IPS-18a (cell line): ENCODE data around the gene ACTRT2.

Experiments used
- H3K27ac ChIP-seq: one replicate; pipeline ENCODE4 v1.5.1; 2013; ENCODE audit warnings: low read length
- H3K27me3 ChIP-seq: one replicate; pipeline ENCODE4 v1.6.1; 2013; ENCODE audit warnings: mild to moderate bottlenecking, low read length; ENCODE audit not compliant: control insufficient read depth, insufficient read depth
- H3K36me3 ChIP-seq: one replicate; pipeline ENCODE4 v1.6.1; 2013; ENCODE audit warnings: low read depth, low read length; ENCODE audit not compliant: control insufficient read depth
- H3K4me1 ChIP-seq: one replicate; pipeline ENCODE4 v1.6.1; 2013; ENCODE audit warnings: low read depth, low read length; ENCODE audit not compliant: control insufficient read depth
- H3K4me3 ChIP-seq: one replicate; pipeline ENCODE4 v1.5.1; 2013; ENCODE audit warnings: low read length
- H3K9ac ChIP-seq: one replicate; pipeline ENCODE4 v1.6.1; 2013; ENCODE audit warnings: mild to moderate bottlenecking, low read length, moderate library complexity
- H3K9me3 ChIP-seq: one replicate; pipeline ENCODE4 v1.6.1; 2013; ENCODE audit warnings: low read depth, low read length; ENCODE audit not compliant: control insufficient read depth

ACTRT2 gene

GRCh38 chr1:3021233-3021671, at the start of gene ACTRT2:
TSS of gene ACTRT2 (plus strand) at chr1:3021467. CDS start at chr1:3021687, 220 bp downstream.
- no peaks in the 10 kb centered on the region for H3K9me3 ChIP-seq
- H3K9ac ChIP-seq, result no peak within 1 kb of the TSS
- no peak within 1 kb of the TSS for H3K4me3 ChIP-seq
- H3K27ac ChIP-seq, result no peak within 1 kb of the TSS
- H3K27me3 ChIP-seq, result peaks cover 8% of the 10 kb centered on the region
- no peaks in the 10 kb centered on the region for H3K36me3 ChIP-seq
- H3K4me1 ChIP-seq, result peaks cover 5% of the 10 kb centered on the region

- Histone ChIP-seq H3K27me3 (no peaks in the 10 kb centered on the region), H3K9me3 (no peaks in the 10 kb centered on the region)
Observed at GRCh38 chr1:2971609-2972008, 49.7 kb upstream of the ACTRT2 start.

GRCh38 chr1:2972011-2972878, 49.0 kb upstream of the ACTRT2 start:
- no peaks in the 10 kb centered on the region for H3K27me3 ChIP-seq
- no peaks in the 10 kb centered on the region for H3K4me1 ChIP-seq
- no peaks in the 10 kb centered on the region for H3K9me3 ChIP-seq

More at GRCh38 chr1:2971609-2972008, 49.7 kb upstream of the ACTRT2 start:
- Histone ChIP-seq H3K27ac (no peak overlapping the region), H3K4me1 (no peaks in the 10 kb centered on the region), H3K4me3 (no peak overlapping the region), H3K9ac (no peak overlapping the region), H3K36me3 (no peaks in the 10 kb centered on the region)

GRCh38 chr1:2972879-2973575, 48.2 kb upstream of the ACTRT2 start:
- no peaks in the 10 kb centered on the region for H3K27me3 ChIP-seq
- no peak overlapping the region for H3K27ac ChIP-seq
- H3K4me1 ChIP-seq, result no peaks in the 10 kb centered on the region
- H3K9ac ChIP-seq, result no peak overlapping the region
- H3K4me3 ChIP-seq, result no peak overlapping the region
- no peaks in the 10 kb centered on the region for H3K9me3 ChIP-seq
- H3K36me3 ChIP-seq, result no peaks in the 10 kb centered on the region

More at GRCh38 chr1:2972011-2972878, 49.0 kb upstream of the ACTRT2 start:
- Histone ChIP-seq H3K36me3 (no peaks in the 10 kb centered on the region), H3K9ac (no peak overlapping the region), H3K4me3 (no peak overlapping the region), H3K27ac (no peak overlapping the region)

GRCh38 chr1:2973601-2974593, 47.4 kb upstream of the ACTRT2 start:
- H3K27ac ChIP-seq, result no peak overlapping the region
- H3K27me3 ChIP-seq, result no peaks in the 10 kb centered on the region
- no peaks in the 10 kb centered on the region for H3K9me3 ChIP-seq
- H3K4me1 ChIP-seq, result no peaks in the 10 kb centered on the region
- H3K4me3 ChIP-seq, result no peak overlapping the region
- no peak overlapping the region for H3K9ac ChIP-seq
- no peaks in the 10 kb centered on the region for H3K36me3 ChIP-seq

- no peaks in the 10 kb centered on the region for H3K27me3 ChIP-seq
- no peaks in the 10 kb centered on the region for H3K4me1 ChIP-seq
- no peak overlapping the region for H3K4me3 ChIP-seq
- no peaks in the 10 kb centered on the region for H3K36me3 ChIP-seq
- no peak overlapping the region for H3K27ac ChIP-seq
- H3K9me3 ChIP-seq, result no peaks in the 10 kb centered on the region
- no peak overlapping the region for H3K9ac ChIP-seq
Observed at GRCh38 chr1:2974701-2975301, 46.5 kb upstream of the ACTRT2 start.

GRCh38 chr1:2975466-2976179, 45.6 kb upstream of the ACTRT2 start:
- Histone ChIP-seq H3K27me3 (no peaks in the 10 kb centered on the region), H3K36me3 (no peaks in the 10 kb centered on the region), H3K4me3 (no peak overlapping the region), H3K4me1 (no peaks in the 10 kb centered on the region), H3K27ac (no peak overlapping the region), H3K9me3 (no peaks in the 10 kb centered on the region), H3K9ac (no peak overlapping the region)

- no peak overlapping the region for H3K9ac ChIP-seq
- H3K36me3 ChIP-seq, result no peaks in the 10 kb centered on the region
- no peaks in the 10 kb centered on the region for H3K4me1 ChIP-seq
- no peak overlapping the region for H3K27ac ChIP-seq
- no peaks in the 10 kb centered on the region for H3K9me3 ChIP-seq
- H3K27me3 ChIP-seq, result no peaks in the 10 kb centered on the region
- H3K4me3 ChIP-seq, result no peak overlapping the region
Observed at GRCh38 chr1:2976180-2976562, 45.1 kb upstream of the ACTRT2 start.

GRCh38 chr1:2977886-2978611, 43.2 kb upstream of the ACTRT2 start:
- no peak overlapping the region for H3K9ac ChIP-seq
- H3K4me1 ChIP-seq, result no peaks in the 10 kb centered on the region
- no peaks in the 10 kb centered on the region for H3K27me3 ChIP-seq
- no peaks in the 10 kb centered on the region for H3K36me3 ChIP-seq
- H3K4me3 ChIP-seq, result no peak overlapping the region
- no peak overlapping the region for H3K27ac ChIP-seq
- no peaks in the 10 kb centered on the region for H3K9me3 ChIP-seq

- Histone ChIP-seq H3K9me3 (no peaks in the 10 kb centered on the region), H3K36me3 (no peaks in the 10 kb centered on the region), H3K27ac (no peak overlapping the region), H3K4me1 (no peaks in the 10 kb centered on the region), H3K4me3 (no peak overlapping the region), H3K27me3 (no peaks in the 10 kb centered on the region), H3K9ac (no peak overlapping the region)
Observed at GRCh38 chr1:2978691-2979190, 42.5 kb upstream of the ACTRT2 start.
